Neuronal stem cell (in vitro differentiated cells): ENCODE measurements around the gene BANF2.

ENCODE experiments used
- DNase-seq: peaks from one replicate; pipeline ENCODE4 v3.0.0-alpha.2; 2013; ENCODE audit warnings: low spot score
- H2AFZ ChIP-seq: one replicate; pipeline ENCODE4 v1.6.1; 2013; ENCODE audit warnings: mild to moderate bottlenecking, low read length, inconsistent platforms
- H2AK5ac ChIP-seq: 2 replicates; pipeline ENCODE4 v1.6.1; 2013; ENCODE audit warnings: low read depth, mild to moderate bottlenecking, inconsistent platforms, low read length, moderate library complexity, mixed read lengths
- H2BK120ac ChIP-seq: 2 replicates; pipeline ENCODE4 v1.6.1; 2013; ENCODE audit warnings: low read depth, mild to moderate bottlenecking, inconsistent platforms, low read length, moderate library complexity, mixed read lengths
- H2BK12ac ChIP-seq: one replicate; pipeline ENCODE4 v1.6.1; 2013; ENCODE audit warnings: low read length, inconsistent platforms
- H2BK15ac ChIP-seq: 2 replicates; pipeline ENCODE4 v1.6.1; 2013; ENCODE audit warnings: mild to moderate bottlenecking, low read length, inconsistent platforms, mixed read lengths
- H2BK5ac ChIP-seq: one replicate; pipeline ENCODE4 v1.6.1; 2013; ENCODE audit warnings: inconsistent platforms, mild to moderate bottlenecking, low read length, moderate library complexity
- H3K14ac ChIP-seq: one replicate; pipeline ENCODE4 v1.6.1; 2013; ENCODE audit warnings: low read length, inconsistent platforms
- H3K18ac ChIP-seq: 2 replicates; pipeline ENCODE4 v1.6.1; 2013; ENCODE audit warnings: low read length, inconsistent platforms
- H3K23ac ChIP-seq: 2 replicates; pipeline ENCODE4 v1.6.1; 2013; ENCODE audit warnings: low read depth, mild to moderate bottlenecking, mixed read lengths, low read length, inconsistent platforms; ENCODE audit not compliant: poor library complexity
- H3K27ac ChIP-seq: replicated peaks from 3 replicates; pipeline ENCODE4 v1.5.1; 2013; ENCODE audit warnings: low read length, inconsistent platforms
- H3K27me3 ChIP-seq, 3 experiments: 2 replicates each; pipeline ENCODE4 v1.6.1; 2013; ENCODE audit warnings: low read length in 3 of 3, mild to moderate bottlenecking in 2 of 3, inconsistent platforms in 1 of 3, low read depth in 1 of 3, mixed read lengths in 1 of 3, moderate library complexity in 1 of 3; ENCODE audit not compliant: control insufficient read depth in 3 of 3, insufficient read depth in 3 of 3
- H3K36me3 ChIP-seq, 2 donors: replicated peaks in 1 of 2; 2 replicates each; pipeline ENCODE4 v1.6.1; 2013; ENCODE audit warnings: low read length in 2 of 2; ENCODE audit not compliant: control insufficient read depth in 2 of 2, insufficient read depth in 2 of 2
- H3K4ac ChIP-seq: 2 replicates; pipeline ENCODE4 v1.6.1; 2013; ENCODE audit warnings: inconsistent platforms, mild to moderate bottlenecking, low read length, moderate library complexity
- H3K4me1 ChIP-seq, 2 donors: 1 replicate in 1 of 2; 2 replicates in 1 of 2; pipeline ENCODE4 v1.6.1; 2013; ENCODE audit warnings: low read length in 2 of 2, low read depth in 1 of 2; ENCODE audit not compliant: control insufficient read depth in 2 of 2, insufficient read depth in 1 of 2
- H3K4me2 ChIP-seq: one replicate; pipeline ENCODE4 v1.6.1; 2013; ENCODE audit warnings: mild to moderate bottlenecking, low read length, inconsistent platforms; ENCODE audit not compliant: insufficient read depth, poor library complexity, severe bottlenecking
- H3K4me3 ChIP-seq, 2 donors: 2 replicates each; pipeline ENCODE4 v1.5.1; 2013; ENCODE audit warnings: low read length in 2 of 2, mild to moderate bottlenecking in 2 of 2, inconsistent platforms in 1 of 2, moderate library complexity in 1 of 2
- H3K79me1 ChIP-seq: one replicate; pipeline ENCODE4 v1.6.1; 2013; ENCODE audit warnings: low read depth, mild to moderate bottlenecking, inconsistent platforms, low read length, moderate library complexity
- H3K9ac ChIP-seq: one replicate; pipeline ENCODE4 v1.6.1; 2013; ENCODE audit warnings: mild to moderate bottlenecking, low read depth, low read length, inconsistent platforms; ENCODE audit not compliant: poor library complexity
- H3K9me3 ChIP-seq, 2 donors: replicated peaks in 1 of 2; 2 replicates each; pipeline versions ENCODE3 to v1.6.1; 2013; ENCODE audit warnings: low read length in 2 of 2, mild to moderate bottlenecking in 2 of 2, inconsistent platforms in 1 of 2, low read depth in 1 of 2, mixed read lengths in 1 of 2, moderate library complexity in 1 of 2; ENCODE audit not compliant: control insufficient read depth in 2 of 2, insufficient read depth in 1 of 2
- H4K8ac ChIP-seq: one replicate; pipeline ENCODE4 v1.6.1; 2013; ENCODE audit warnings: low read depth, mild to moderate bottlenecking, inconsistent platforms, low read length, moderate library complexity
- H4K91ac ChIP-seq: one replicate; pipeline ENCODE4 v1.6.1; 2013; ENCODE audit warnings: low read length, low read depth, mild to moderate bottlenecking, inconsistent platforms; ENCODE audit not compliant: poor library complexity
- WGBS, 2 donors: extraction: QIAGEN DNeasy Blood & Tissue Kit; methylation state at CpG; one replicate each; pipeline ENCODE4 v1.1.7; 2013; ENCODE audit warnings: missing lambda C conversion rate in 2 of 2, mixed read lengths in 1 of 2; ENCODE audit not compliant: insufficient read length in 2 of 2, insufficient replicate concordance in 1 of 2; ENCODE audit errors: extremely low coverage in 2 of 2; 5-methylcytosine and 5-hydroxymethylcytosine counted together

Gene BANF2

DNA sequence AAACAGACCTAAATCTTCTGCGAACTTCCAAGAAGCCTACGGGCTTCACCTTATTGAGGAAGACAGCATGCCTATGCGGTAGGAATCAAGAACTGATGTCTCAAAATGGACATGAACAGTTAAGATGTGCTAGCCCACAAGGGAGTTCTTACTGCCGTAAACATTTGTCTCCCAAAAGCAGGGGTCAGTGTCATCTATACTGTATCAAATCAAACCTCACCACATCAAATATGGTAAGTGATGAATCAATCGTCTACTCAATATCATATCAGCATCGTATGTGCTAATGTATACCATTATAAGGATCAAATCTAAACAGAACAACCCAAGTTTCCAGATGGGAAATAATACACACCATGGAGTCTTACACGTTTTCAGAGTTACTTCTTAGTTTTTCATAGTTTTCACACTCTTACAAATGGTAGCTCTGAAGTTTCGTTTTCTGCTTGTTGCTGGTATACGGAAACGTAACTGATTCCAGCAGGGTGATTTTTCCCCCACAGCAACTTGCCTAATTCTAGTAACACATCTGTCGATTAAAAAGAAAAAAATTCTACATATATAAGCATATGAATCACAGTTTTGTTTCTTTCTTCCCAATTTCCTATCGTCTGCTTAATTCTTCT lies 30.3 kb upstream of the BANF2 start:
- Histone ChIP-seq H3K9ac (no peak overlapping the region), H3K4ac (no peak overlapping the region), H2BK12ac (no peak overlapping the region), H3K27ac (no peak overlapping the region), H3K4me1 (peaks cover 0 to 6% of the 10 kb centered on the region in 2 donors), H2AFZ (no peak overlapping the region), H3K36me3 (no peaks in the 10 kb centered on the region), H3K23ac (no peak overlapping the region), H2BK5ac (no peak overlapping the region), H3K27me3 (no peaks in the 10 kb centered on the region), H2BK120ac (no peak overlapping the region), H3K4me2 (no peak overlapping the region), H3K4me3 (no peak overlapping the region), H2BK15ac (no peak overlapping the region), H3K9me3 (no peaks in the 10 kb centered on the region), H3K18ac (no peak overlapping the region), H4K91ac (no peak overlapping the region), H4K8ac (no peak overlapping the region), H2AK5ac (no peak overlapping the region), H3K79me1 (no peaks in the 10 kb centered on the region), H3K14ac (no peak overlapping the region)
- no CpG with 5 or more reads among the region's 12 CpGs for WGBS, 2 donors
- DNase-seq: no peak

DNA sequence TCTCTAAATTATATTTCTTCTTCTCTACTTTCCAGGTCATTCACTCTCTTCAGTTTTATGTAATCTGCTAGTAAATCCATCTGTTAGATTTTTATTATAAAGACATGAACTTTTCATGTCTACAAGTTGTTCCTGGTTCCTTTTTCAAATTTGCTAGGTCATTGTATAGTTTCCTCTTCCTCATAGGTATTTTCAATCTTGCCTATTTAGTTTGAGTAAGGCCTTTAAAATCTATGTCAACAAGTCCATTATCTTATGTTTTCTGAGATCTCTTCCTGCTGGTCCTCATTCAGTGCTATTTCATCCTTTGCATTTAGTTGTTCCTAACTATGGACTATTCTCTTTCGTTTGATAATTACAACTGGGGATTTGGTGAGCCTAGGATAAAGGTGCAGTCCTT lies 28.8 kb upstream of the BANF2 start:
- Histone ChIP-seq H3K36me3 (no peaks in the 10 kb centered on the region), H3K9ac (no peak overlapping the region), H3K4me2 (no peak overlapping the region), H3K9me3 (no peaks in the 10 kb centered on the region), H3K4me3 (no peak overlapping the region), H3K4ac (no peak overlapping the region), H2BK120ac (no peak overlapping the region), H2AFZ (no peak overlapping the region), H3K27ac (no peak overlapping the region), H3K27me3 (no peaks in the 10 kb centered on the region), H2BK12ac (no peak overlapping the region), H3K14ac (no peak overlapping the region), H3K23ac (no peak overlapping the region), H3K18ac (no peak overlapping the region), H2BK5ac (no peak overlapping the region), H3K4me1 (peaks cover 0 to 4% of the 10 kb centered on the region in 2 donors), H2BK15ac (no peak overlapping the region), H4K8ac (no peak overlapping the region), H4K91ac (no peak overlapping the region), H3K79me1 (no peaks in the 10 kb centered on the region), H2AK5ac (no peak overlapping the region)
- no CpG with 5 or more reads among the region's 1 CpG for WGBS, 2 donors
- DNase-seq: no peak

GRCh38 chr20:17671565-17671964 lies 28.2 kb upstream of the BANF2 start:
- Histone ChIP-seq H4K8ac (no peak overlapping the region), H3K36me3 (no peaks in the 10 kb centered on the region), H3K23ac (no peak overlapping the region), H3K9ac (no peak overlapping the region), H4K91ac (no peak overlapping the region), H2BK5ac (no peak overlapping the region), H2BK12ac (no peak overlapping the region), H2AFZ (no peak overlapping the region), H3K4me3 (no peak overlapping the region), H3K18ac (no peak overlapping the region), H3K14ac (no peak overlapping the region), H3K4me2 (no peak overlapping the region), H3K27me3 (no peaks in the 10 kb centered on the region), H3K27ac (no peak overlapping the region), H2AK5ac (no peak overlapping the region), H2BK15ac (no peak overlapping the region), H3K4ac (no peak overlapping the region), H3K79me1 (no peaks in the 10 kb centered on the region), H3K9me3 (no peaks in the 10 kb centered on the region), H3K4me1 (peaks cover 0 to 4% of the 10 kb centered on the region in 2 donors), H2BK120ac (no peak overlapping the region)
- no peak for DNase-seq
- no CpG with 5 or more reads among the region's 4 CpGs for WGBS, 2 donors

GRCh38 chr20:17673084-17673483 lies 26.7 kb upstream of the BANF2 start:
- no peak for DNase-seq
- H3K4me2 ChIP-seq: no peak overlapping the region
- no peak overlapping the region for H3K14ac ChIP-seq
- H2BK120ac ChIP-seq: no peak overlapping the region
- H2BK5ac ChIP-seq: no peak overlapping the region
- H2AK5ac ChIP-seq: no peak overlapping the region
- no peak overlapping the region for H3K9ac ChIP-seq
- H3K27me3 ChIP-seq: no peaks in the 10 kb centered on the region
- no peak overlapping the region for H3K4me3 ChIP-seq
- no peak overlapping the region for H4K8ac ChIP-seq
- H3K9me3 ChIP-seq: no peaks in the 10 kb centered on the region
- H3K4ac ChIP-seq: no peak overlapping the region
- no peak overlapping the region for H3K18ac ChIP-seq
- H2BK15ac ChIP-seq: no peak overlapping the region
- H2AFZ ChIP-seq: no peak overlapping the region
- no peaks in the 10 kb centered on the region for H3K79me1 ChIP-seq
- H3K36me3 ChIP-seq: no peaks in the 10 kb centered on the region
- H4K91ac ChIP-seq: no peak overlapping the region
- whole genome bisulfite sequencing, 2 donors: no CpG with 5 or more reads among the region's 7 CpGs
- no peak overlapping the region for H2BK12ac ChIP-seq
- no peak overlapping the region for H3K23ac ChIP-seq
- no peak overlapping the region for H3K27ac ChIP-seq
- H3K4me1 ChIP-seq: peaks cover 0 to 4% of the 10 kb centered on the region in 2 donors
